Measurements from ENCODE around the gene PLXDC1.

DNA sequence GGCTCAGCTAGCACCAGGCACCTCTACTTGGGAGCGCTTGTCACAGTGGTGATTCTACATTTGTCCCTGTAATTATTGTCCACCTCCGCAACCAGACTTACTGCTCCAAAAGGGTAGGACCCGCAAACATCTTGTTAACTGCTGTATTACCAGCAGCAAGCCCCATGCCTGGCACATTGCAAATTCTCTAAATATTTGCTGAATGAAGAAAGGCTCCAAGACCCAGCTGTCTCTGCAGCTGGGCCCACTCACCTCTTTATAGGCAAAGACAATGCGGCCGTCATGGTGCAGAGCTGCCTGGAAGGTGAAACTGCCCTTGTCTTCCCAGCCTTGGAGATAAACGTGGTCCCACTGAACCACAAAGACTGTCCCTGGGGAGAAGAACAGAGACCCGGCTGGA is 44.3 kb downstream of the PLXDC1 start:
- TF ChIP-seq, protein P1, sequence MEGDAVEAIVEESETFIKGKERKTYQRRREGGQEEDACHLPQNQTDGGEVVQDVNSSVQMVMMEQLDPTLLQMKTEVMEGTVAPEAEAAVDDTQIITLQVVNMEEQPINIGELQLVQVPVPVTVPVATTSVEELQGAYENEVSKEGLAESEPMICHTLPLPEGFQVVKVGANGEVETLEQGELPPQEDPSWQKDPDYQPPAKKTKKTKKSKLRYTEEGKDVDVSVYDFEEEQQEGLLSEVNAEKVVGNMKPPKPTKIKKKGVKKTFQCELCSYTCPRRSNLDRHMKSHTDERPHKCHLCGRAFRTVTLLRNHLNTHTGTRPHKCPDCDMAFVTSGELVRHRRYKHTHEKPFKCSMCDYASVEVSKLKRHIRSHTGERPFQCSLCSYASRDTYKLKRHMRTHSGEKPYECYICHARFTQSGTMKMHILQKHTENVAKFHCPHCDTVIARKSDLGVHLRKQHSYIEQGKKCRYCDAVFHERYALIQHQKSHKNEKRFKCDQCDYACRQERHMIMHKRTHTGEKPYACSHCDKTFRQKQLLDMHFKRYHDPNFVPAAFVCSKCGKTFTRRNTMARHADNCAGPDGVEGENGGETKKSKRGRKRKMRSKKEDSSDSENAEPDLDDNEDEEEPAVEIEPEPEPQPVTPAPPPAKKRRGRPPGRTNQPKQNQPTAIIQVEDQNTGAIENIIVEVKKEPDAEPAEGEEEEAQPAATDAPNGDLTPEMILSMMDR (IDR thresholded peaks at IDR 0.05) = no peak
- TF ChIP-seq POLR2AphosphoS5 (IDR thresholded peaks at IDR 0.05; ENCODE audit: low read depth, low read length) = no peak
- TF ChIP-seq SIN3A (IDR thresholded peaks at IDR 0.05; ENCODE audit: borderline replicate concordance, insufficient read depth, low read depth, low read length) = no peak
- TF ChIP-seq, protein P2, sequence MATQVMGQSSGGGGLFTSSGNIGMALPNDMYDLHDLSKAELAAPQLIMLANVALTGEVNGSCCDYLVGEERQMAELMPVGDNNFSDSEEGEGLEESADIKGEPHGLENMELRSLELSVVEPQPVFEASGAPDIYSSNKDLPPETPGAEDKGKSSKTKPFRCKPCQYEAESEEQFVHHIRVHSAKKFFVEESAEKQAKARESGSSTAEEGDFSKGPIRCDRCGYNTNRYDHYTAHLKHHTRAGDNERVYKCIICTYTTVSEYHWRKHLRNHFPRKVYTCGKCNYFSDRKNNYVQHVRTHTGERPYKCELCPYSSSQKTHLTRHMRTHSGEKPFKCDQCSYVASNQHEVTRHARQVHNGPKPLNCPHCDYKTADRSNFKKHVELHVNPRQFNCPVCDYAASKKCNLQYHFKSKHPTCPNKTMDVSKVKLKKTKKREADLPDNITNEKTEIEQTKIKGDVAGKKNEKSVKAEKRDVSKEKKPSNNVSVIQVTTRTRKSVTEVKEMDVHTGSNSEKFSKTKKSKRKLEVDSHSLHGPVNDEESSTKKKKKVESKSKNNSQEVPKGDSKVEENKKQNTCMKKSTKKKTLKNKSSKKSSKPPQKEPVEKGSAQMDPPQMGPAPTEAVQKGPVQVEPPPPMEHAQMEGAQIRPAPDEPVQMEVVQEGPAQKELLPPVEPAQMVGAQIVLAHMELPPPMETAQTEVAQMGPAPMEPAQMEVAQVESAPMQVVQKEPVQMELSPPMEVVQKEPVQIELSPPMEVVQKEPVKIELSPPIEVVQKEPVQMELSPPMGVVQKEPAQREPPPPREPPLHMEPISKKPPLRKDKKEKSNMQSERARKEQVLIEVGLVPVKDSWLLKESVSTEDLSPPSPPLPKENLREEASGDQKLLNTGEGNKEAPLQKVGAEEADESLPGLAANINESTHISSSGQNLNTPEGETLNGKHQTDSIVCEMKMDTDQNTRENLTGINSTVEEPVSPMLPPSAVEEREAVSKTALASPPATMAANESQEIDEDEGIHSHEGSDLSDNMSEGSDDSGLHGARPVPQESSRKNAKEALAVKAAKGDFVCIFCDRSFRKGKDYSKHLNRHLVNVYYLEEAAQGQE (IDR thresholded peaks at IDR 0.05; ENCODE audit: insufficient read depth in 1 of 2, low read depth in 2 of 2, low read length in 1 of 2) = no peak
- TF ChIP-seq TCF7L2 (IDR thresholded peaks at IDR 0.05; ENCODE audit: low read depth, low read length) = no peak

Measured in Panc1 (cell line).